Heart left ventricle (tissue), 13 donors: Measurements from ENCODE around the gene UBE2B.

Experiments
- CTCF ChIP-seq, 12 donors: fragments of 200-600 bp; sonication (generic) in 4 of 12; IDR thresholded peaks; one replicate each; pipeline versions ENCODE4 v1.5.0 to v1.8.0; 2018 to 2022; ENCODE audit warnings: antibody characterized with exemption in 12 of 12, mild to moderate bottlenecking in 5 of 12
- POLR2A ChIP-seq, 2 donors: fragments of 450-650 bp; IDR thresholded peaks; one replicate each; pipeline ENCODE4 v1.6.1; 2017; ENCODE audit warnings: antibody characterized with exemption in 2 of 2, mild to moderate bottlenecking in 2 of 2, moderate library complexity in 2 of 2
- donor health status: ischemic (EF 13 %, LVEDD 7.1; RV severe dilation, severe dysfunction).
- donor health status: DM: no; HTN: yes; CAD: no.
- donor health status: DM: no; HTN: no; CAD: no.
- donor health status: ischemic (EF 25% LVEDD 6.9; RV normal size, moderate dysfunction).
- donor health status: ischemic (EF 25% LVEDD 5.7; RV mildly dilated, moderate dysfunction).
- donor health status: ischemic (EF 35%, LVEDD 5.7; RV mildly dilated, moderate dysfunction).
- donor health status: nonischemic (EF 11% LVEDD 7.7; RV severe dilation, severe dysfunction).
- donor health status: DM: yes; HTN: yes; CAD: no.
- donor health status: PGD.
- donor health status: ischemic (EF 29% LVEDD 5.4; RV normal size, mild dysfunction).
- donor health status: nonischemic (EF 23%, LVEDD 6.1; RV moderate dilation, normal function).

GRCh38 chr5:134436523-134437339 lies 65.4 kb downstream of the UBE2B start:
- TF ChIP-seq POLR2A (IDR thresholded peaks at IDR 0.05) = no peak
- TF ChIP-seq CTCF (IDR thresholded peaks at IDR 0.05) = no peak
